GM12878 (cell line): Measurements from ENCODE around the gene TMPRSS9. TPM values are rescaled to one million over a fixed set of nuclear protein-coding genes. Genes with fewer than 3 reads are reported as not detected.

ENCODE experiments used
- DPF2 ChIP-seq: fragments of 450-650 bp; IDR thresholded peaks from 2 replicates; pipeline ENCODE4 v1.6.1; 2017; ENCODE audit warnings: mild to moderate bottlenecking
- E4F1 ChIP-seq: fragments of 450-650 bp; IDR thresholded peaks from 2 replicates; pipeline ENCODE4 v1.6.1; 2018; ENCODE audit warnings: borderline replicate concordance, mild to moderate bottlenecking; ENCODE audit not compliant: partially characterized antibody
- ESRRA ChIP-seq: IDR thresholded peaks from 2 replicates; pipeline ENCODE4 v1.6.1; 2012; ENCODE audit warnings: mild to moderate bottlenecking, low read length, improper control_type of control experiment
- HDAC2 ChIP-seq: fragments of 200-600 bp; sonication (generic); IDR thresholded peaks from 2 replicates; pipeline ENCODE4 v1.6.1; 2017
- IKZF2 ChIP-seq, 2 experiments: fragments of 450-650 bp; IDR thresholded peaks; 2 replicates each; pipeline ENCODE4 v1.6.1; 2017; ENCODE audit warnings: mild to moderate bottlenecking in 2 of 2, moderate library complexity in 2 of 2
- LARP7 ChIP-seq: fragments of 450-650 bp; IDR thresholded peaks from 2 replicates; pipeline ENCODE4 v1.6.1; 2017; ENCODE audit warnings: mild to moderate bottlenecking
- NKRF ChIP-seq: fragments of 450-650 bp; conservative IDR thresholded peaks from 2 replicates; pipeline ENCODE4 v1.6.1; 2017; ENCODE audit warnings: mild to moderate bottlenecking, moderate library complexity
- PAX8 ChIP-seq: fragments of 450-650 bp; IDR thresholded peaks from 2 replicates; pipeline ENCODE4 v1.6.1; 2017; ENCODE audit warnings: mild to moderate bottlenecking, moderate library complexity
- PBX3 ChIP-seq: IDR thresholded peaks from 2 replicates; pipeline ENCODE4 v1.6.1; 2011; ENCODE audit warnings: mild to moderate bottlenecking, low read depth, low read length, moderate library complexity; ENCODE audit not compliant: insufficient replicate concordance
- PKNOX1 ChIP-seq: fragments of 450-650 bp; IDR thresholded peaks from 2 replicates; pipeline ENCODE4 v1.6.1; 2016; ENCODE audit warnings: mild to moderate bottlenecking
- RAD51 ChIP-seq: fragments of 450-650 bp; IDR thresholded peaks from 2 replicates; pipeline ENCODE4 v1.6.1; 2016; ENCODE audit warnings: moderate library complexity, mild to moderate bottlenecking, inconsistent platforms
- RFX5 ChIP-seq: IDR thresholded peaks from 2 replicates; pipeline ENCODE4 v1.6.1; 2011; ENCODE audit warnings: low read depth, low read length, improper control_type of control experiment
- SIN3A ChIP-seq: IDR thresholded peaks from 2 replicates; pipeline ENCODE4 v1.6.1; 2012; ENCODE audit warnings: low read depth, low read length, improper control_type of control experiment
- SUZ12 ChIP-seq: fragments of 200-600 bp; sonication (generic); IDR thresholded peaks from one replicate; pipeline ENCODE4 v1.6.1; 2018; ENCODE audit warnings: antibody characterized with exemption, mild to moderate bottlenecking; ENCODE audit not compliant: unreplicated experiment
- TAF1 ChIP-seq: IDR thresholded peaks from 2 replicates; pipeline ENCODE4 v1.6.1; 2011; ENCODE audit warnings: mild to moderate bottlenecking, low read depth, low read length, borderline replicate concordance
- ZBTB40 ChIP-seq: fragments of 450-650 bp; IDR thresholded peaks from 2 replicates; pipeline ENCODE4 v1.6.1; 2016; ENCODE audit warnings: mild to moderate bottlenecking, moderate library complexity, borderline replicate concordance
- polyA plus RNA-seq, 11 experiments: library from polyadenylated mRNA; depleted of rRNA in 4 of 11; unstranded in 6 of 11; stranded (reverse) in 5 of 11; fragments of >200 nt; fragmentation: Nextera tagmentation in 4 of 11; fragmentation: Illumina TruSeq in 1 of 11; extraction: Ambion mirVana in 4 of 11; extraction: Trizol in 1 of 11; gene quantifications; 1 replicate in 1 of 11; 2 replicates in 10 of 11; pipeline versions ENCODE4 v1.2.1 to v1.2.3, GENCODE V29; 2011 to 2016; ENCODE audit warnings: inconsistent platforms in 2 of 11, missing spikeins in 2 of 11, low read depth in 1 of 11
- total RNA-seq, 4 experiments: library from RNA; depleted of rRNA in 3 of 4; stranded (reverse); fragments of >200 nt in 3 of 4; fragmentation: Illumina TruSeq in 1 of 4; extraction: Trizol in 1 of 4; gene quantifications; 2 replicates each; pipeline versions ENCODE4 v1.2.1 to v1.2.3, GENCODE V29; 2013 to 2021

TMPRSS9 gene
- total and polyA plus RNA-seq, 10 of the 15 experiments (the other 5 are each of a cell fraction or from before 2014, with no cell fraction given), result 0.24 TPM; not detected in 9

GRCh38 chr19:2426611-2427428, 66.8 kb downstream of the TMPRSS9 start (continued):
- TF ChIP-seq E4F1, result no peak
- no peak for TF ChIP-seq SUZ12
- no peak for TF ChIP-seq DPF2
- no peak for TF ChIP-seq PBX3
- no peak for TF ChIP-seq TAF1
- TF ChIP-seq HDAC2, result 0 out of 2 replicates have a peak, but pooled peaks have one; percentile 64
- TF ChIP-seq PAX8, result no peak
- TF ChIP-seq NKRF, result peak; percentile 40; the same call in 1 of the 2 replicates
- TF ChIP-seq SIN3A, result peak; percentile 25
- peak; percentile 46; the same call in 1 of the 2 replicates for TF ChIP-seq LARP7
- TF ChIP-seq PKNOX1, result no peak
- no peak for TF ChIP-seq ZBTB40
- TF ChIP-seq RFX5, result no peak
- TF ChIP-seq ESRRA, result no peak
- no peak for TF ChIP-seq IKZF2 (IDR thresholded peaks at IDR 0.05)
- TF ChIP-seq RAD51, result no peak
